Activated CD4-positive, CD25-positive, alpha-beta regulatory T cell (primary cell): ENCODE data around the gene PSMC3IP.
"Not testable (repeated sequence)": the region's sequence is repeated elsewhere in the genome, so short reads cannot be mapped to it uniquely, and the experiment has no call there.

Experiments used
- DNase-seq, 4 experiments: peaks; one replicate each; lab custom pipeline; 2025; lab: John Stamatoyannopoulos, UW

The PSMC3IP gene

GRCh38 chr17:42561897-42562387 is 15.6 kb downstream of the PSMC3IP start, which contains the start of gene COASY:
Gene COASY, plus strand, starts transcription at chr17:42562148. Its CDS starts 475 bp downstream, at chr17:42562623.
- peak; percentile 74 to 85 (median 78) for DNase-seq

- no peak for DNase-seq
Observed at GRCh38 chr17:42560246-42560645, 17.3 kb downstream of the PSMC3IP start.

DNA sequence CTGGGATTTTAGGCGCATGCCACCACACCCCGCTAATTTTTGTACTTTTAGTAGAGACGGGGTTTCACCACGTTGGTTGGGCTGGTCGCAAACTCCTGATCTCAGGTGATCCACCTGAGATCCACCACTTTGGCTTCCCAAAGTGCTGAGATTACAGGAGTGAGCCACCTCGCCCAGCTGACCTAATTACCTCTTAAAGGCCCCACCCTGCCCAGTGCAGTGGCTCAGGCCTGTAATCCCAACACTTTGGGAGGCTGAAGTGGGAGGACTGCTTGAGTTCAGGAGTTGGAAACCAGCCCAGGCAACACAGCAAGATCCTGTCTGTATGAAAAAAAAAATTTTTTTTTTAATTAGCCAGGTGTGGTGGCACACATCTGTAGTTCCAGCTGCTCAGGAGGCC is 18.5 kb downstream of the PSMC3IP start:
- no peak for DNase-seq

DNA sequence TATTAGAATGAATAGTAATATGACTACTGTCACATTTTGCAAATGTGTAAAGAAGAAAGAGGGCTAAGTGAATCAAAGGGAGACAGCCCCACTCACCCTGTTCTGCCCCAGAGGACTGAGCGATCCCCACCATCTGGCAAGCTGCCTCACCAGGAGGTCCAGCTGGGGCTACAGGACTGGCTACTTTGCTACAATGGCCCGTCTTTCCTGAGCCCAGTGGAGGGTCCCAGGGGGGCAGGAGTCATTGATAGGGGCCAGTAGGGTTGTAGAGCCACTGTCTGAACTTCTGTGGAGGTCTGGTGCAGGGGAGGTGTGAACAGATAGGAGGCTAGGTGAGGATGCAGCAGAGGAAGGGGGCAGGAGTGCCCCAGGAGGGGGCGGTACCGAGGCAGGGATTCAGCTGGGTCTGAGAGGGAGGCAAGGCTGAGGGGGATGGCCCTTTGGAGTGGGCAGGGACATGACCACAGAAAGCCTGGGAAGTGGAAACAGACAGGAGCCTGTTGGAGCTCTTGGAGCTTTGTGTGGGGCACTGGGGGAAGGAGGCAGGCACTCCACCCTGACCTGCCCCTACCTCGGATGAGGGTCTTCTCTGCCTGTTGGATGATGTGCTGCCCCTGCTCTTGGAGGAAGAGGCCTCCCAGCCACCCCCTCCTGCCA is 21.4 kb downstream of the PSMC3IP start:
- not testable (repeated sequence) for DNase-seq

- no peak for DNase-seq
Observed at GRCh38 chr17:42555122-42555622, 22.4 kb downstream of the PSMC3IP start.

- peak; percentile 31 to 60 (median 54) for DNase-seq
Observed at GRCh38 chr17:42554250-42555121, 23.0 kb downstream of the PSMC3IP start.

DNA sequence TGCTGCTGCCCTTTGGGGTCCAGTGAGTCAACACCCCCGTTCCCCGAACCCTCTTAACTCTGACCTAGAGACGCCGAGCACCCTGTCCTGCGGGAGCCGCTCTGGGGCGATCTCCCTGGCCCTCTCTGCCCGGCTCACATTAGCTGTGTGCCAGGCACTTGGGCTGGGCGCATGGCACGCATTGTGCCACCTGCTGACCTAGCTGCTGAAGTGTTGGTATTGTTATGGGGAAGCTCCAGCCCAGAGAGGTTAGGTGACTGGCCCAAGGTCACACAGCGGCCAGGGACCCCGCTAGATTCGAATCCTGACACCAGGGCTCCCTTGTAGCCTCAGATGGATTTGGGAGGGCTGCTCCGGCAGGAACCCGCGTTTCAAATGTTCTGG is 23.7 kb downstream of the PSMC3IP start:
- DNase-seq: no peak

GRCh38 chr17:42553161-42553818 is 24.2 kb downstream of the PSMC3IP start:
- no peak for DNase-seq

- not testable (repeated sequence) for DNase-seq
Observed at GRCh38 chr17:42552736-42553135, 24.8 kb downstream of the PSMC3IP start, which contains the start of gene HSD17B1. Gene HSD17B1, plus strand, starts transcription at chr17:42552923. Its CDS starts 11 bp downstream, at chr17:42552934.

DNA sequence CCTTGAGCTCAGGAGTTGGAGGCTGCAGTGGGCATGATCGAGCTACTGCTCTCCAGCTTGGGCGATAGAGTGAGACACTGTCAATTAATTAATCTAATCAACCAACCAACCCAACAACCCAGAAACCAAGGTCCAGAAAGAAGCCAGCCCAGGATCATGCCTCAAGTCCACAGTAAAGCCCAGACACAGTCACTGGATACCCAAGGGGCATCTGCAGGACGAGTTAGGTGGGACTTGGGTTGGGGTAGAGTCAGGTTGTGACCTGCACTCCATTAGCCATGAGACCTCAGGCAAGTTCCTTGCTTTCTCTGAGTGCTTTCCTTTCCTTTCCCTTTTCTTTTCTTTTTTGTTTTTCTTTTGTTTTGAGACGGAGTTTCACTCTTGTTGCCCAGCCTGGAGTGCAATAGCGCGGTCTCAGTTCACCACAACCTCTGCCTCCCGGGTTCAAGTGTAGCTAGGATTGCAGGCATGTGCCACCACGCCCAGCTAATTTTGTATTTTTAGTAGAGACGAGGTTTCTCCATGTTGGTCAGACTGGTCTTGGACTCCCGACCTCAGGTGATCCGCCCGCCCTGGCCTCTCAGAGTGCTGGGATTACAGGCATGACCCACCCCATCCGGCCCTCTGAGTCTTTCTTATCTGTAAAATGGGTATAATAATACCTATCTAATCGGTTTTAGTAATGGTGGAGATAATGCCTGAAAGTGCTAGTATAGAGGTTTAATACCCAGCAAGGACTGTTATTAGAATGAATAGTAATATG is 28.4 kb downstream of the PSMC3IP start:
- DNase-seq: no peak

DNA sequence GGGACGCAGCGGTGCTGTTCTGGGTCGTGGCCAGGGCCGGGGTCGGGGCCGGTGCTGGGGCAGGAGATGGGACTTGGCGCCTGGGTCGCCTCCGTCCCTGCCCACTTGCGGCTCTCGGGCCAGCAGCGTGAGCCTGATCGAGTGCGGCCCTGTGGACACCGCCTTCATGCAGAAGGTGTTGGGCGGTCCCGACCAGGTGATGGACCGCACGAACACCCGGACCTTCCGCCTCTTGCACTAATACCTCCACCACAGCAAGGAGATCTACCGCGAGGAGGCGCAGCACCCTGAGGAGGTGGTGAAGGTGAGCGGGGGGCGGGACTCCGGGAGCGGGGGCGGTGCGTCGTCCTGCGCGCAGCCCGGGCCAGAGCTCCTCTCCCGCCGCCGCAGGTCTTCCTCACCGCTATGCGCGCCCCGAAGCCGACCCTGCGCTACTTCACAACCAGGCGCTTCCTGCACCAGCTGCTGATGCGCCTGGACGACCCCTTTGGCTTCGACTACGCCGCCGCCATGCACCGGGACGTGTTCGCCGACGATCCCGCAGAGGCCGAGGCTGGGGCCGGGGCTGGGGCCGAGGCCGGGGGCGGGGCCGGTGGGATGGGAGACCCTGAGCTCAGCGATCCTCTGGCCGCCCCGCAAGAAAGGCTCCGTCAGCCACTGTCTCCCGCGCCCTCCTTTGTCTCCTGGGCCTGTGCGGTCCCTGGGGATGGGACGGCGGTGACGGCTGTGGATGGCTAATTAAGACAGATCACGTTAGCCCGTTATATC is 29.3 kb downstream of the PSMC3IP start:
- DNase-seq: peak; percentile 50 to 69 (median 60)

- no peak for DNase-seq
Observed at GRCh38 chr17:42547698-42548069, 29.8 kb downstream of the PSMC3IP start.

- no peak for DNase-seq
Observed at GRCh38 chr17:42547001-42547461, 30.5 kb downstream of the PSMC3IP start.

DNA sequence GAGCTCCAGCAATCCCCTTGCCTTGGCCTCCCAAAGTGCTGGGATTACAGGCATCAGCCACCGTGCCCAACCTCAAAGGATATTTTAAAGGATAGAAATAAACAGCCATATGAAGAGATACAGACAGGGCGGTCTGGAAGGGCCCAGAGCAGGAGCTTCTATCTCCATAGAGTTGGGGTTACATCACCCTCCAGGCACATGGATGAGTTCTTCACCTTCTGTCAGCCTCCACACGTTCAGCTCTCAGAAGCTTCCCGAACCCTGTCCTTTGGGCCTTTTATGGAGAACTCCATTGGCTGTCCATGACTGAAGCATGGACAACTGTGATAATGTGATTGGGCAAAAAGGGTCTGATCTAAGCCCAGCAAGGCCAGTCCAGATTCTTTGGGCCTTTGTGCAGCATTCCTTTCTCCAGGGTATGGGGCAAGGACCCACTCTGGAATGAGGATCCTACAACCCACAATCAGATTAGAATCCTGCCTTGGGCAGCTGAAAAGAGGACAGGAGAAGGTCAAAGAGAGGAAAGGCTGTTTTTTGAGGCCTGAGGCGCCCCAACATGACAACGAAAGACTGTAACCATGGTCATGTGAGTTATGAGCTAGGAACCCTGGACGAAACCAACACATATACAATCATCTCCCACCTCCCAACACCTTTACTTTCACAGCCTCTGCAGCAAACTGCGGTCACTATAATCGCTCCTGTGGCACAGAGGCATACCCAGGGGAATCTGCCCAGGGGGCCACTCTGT is 31.6 kb downstream of the PSMC3IP start:
- not testable (repeated sequence) for DNase-seq

DNA sequence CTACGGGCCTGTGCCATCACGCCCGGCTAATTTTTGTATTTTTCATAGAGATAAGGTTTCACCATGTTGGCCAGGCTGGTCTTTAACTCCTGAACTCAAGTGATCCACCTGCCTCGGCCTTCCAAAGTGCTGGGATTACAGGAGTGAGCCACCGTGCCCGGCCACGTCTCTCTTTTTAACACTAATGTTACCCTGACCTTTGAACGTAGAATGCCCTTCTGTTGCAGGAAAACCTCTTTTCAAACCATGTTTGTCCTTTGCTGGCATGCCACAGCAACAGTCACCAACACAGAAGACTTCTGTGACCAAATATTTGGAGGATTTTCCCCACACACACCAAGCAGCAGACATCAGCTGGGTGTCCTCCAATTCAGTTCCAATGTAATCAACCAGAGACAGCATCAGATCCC is 32.6 kb downstream of the PSMC3IP start:
- DNase-seq: no peak

DNA sequence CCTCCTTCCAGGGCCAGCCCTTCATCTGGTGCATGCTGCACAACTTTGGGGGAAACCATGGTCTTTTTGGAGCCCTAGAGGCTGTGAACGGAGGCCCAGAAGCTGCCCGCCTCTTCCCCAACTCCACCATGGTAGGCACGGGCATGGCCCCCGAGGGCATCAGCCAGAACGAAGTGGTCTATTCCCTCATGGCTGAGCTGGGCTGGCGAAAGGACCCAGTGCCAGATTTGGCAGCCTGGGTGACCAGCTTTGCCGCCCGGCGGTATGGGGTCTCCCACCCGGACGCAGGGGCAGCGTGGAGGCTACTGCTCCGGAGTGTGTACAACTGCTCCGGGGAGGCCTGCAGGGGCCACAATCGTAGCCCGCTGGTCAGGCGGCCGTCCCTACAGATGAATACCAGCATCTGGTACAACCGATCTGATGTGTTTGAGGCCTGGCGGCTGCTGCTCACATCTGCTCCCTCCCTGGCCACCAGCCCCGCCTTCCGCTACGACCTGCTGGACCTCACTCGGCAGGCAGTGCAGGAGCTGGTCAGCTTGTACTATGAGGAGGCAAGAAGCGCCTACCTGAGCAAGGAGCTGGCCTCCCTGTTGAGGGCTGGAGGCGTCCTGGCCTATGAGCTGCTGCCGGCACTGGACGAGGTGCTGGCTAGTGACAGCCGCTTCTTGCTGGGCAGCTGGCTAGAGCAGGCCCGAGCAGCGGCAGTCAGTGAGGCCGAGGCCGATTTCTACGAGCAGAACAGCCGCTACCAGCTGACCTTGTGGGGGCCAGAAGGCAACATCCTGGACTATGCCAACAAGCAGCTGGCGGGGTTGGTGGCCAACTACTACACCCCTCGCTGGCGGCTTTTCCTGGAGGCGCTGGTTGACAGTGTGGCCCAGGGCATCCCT is 34.1 kb downstream of the PSMC3IP start:
- DNase-seq: no peak

- no peak for DNase-seq
Observed at GRCh38 chr17:42541041-42541833, 36.3 kb downstream of the PSMC3IP start.

DNA sequence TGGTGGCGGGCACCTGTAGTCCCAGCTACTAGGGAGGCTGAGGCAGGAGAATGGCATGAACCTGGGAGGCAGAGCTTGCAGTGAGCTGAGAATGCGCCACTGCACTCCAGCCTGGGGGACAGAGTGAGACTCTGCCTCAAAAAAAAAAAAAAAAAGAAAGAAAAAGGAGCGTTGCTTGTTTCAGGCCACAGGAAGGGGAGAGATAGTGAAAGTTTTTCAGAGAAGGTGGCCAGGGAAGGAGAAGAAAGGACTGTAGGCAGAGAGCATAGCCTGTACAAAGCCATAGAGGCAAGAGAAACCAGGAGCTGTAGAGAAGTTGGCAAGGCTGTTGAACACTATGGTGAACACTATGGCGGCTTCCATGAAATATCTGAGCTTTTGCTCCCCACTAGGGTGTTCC is 37.0 kb downstream of the PSMC3IP start:
- DNase-seq: not testable (repeated sequence)
